Tibial nerve (tissue), 4 donors: ENCODE results near the gene MED1.

Source experiments
- CTCF ChIP-seq, 5 experiments: fragments of 200-600 bp in 3 of 5; fragments of 450-650 bp in 2 of 5; sonication (generic) in 3 of 5; IDR thresholded peaks; one replicate each; pipeline ENCODE4 v1.5.1; 2016 to 2019; ENCODE audit warnings: antibody characterized with exemption in 5 of 5, mild to moderate bottlenecking in 3 of 5, moderate library complexity in 2 of 5
- EP300 ChIP-seq, 2 donors: sonication (generic); formaldehyde crosslinking; IDR thresholded peaks; one replicate each; pipeline ENCODE4 v1.6.1; 2017; ENCODE audit warnings: antibody characterized with exemption in 2 of 2, mild to moderate bottlenecking in 1 of 2
- POLR2A ChIP-seq, 2 donors: fragments of 450-650 bp; IDR thresholded peaks; one replicate each; pipeline ENCODE4 v1.6.1; 2017; ENCODE audit warnings: antibody characterized with exemption in 2 of 2, mild to moderate bottlenecking in 2 of 2, moderate library complexity in 2 of 2

GRCh38 chr17:39391448-39391847 lies 59.6 kb downstream of the MED1 start:
- TF ChIP-seq EP300 (IDR thresholded peaks at IDR 0.05), result no peak
- TF ChIP-seq CTCF (IDR thresholded peaks at IDR 0.05), result no peak
- no peak for TF ChIP-seq POLR2A (IDR thresholded peaks at IDR 0.05)
